DMS114 treated with DMSO at 0.1 percent for 48 hours (cell line): ENCODE results near the gene TMCC2.
"Not testable (repeated sequence)": the region's sequence is repeated elsewhere in the genome, so short reads cannot be mapped to it uniquely, and the experiment has no call there.

Experiments
- DNase-seq: peaks from one replicate; lab custom pipeline; 2025; ENCODE audit not compliant: unreplicated experiment; lab: John Stamatoyannopoulos, UW

TMCC2 gene

GRCh38 chr1:205211839-205212536, 15.8 kb upstream of the TMCC2 start:
- no peak for DNase-seq

- no peak for DNase-seq
Observed at GRCh38 chr1:205214756-205215155, 13.0 kb upstream of the TMCC2 start.

- no peak for DNase-seq
Observed at GRCh38 chr1:205216588-205216987, 11.2 kb upstream of the TMCC2 start.

GRCh38 chr1:205217418-205217817, 10.3 kb upstream of the TMCC2 start:
- no peak for DNase-seq

GRCh38 chr1:205220421-205220820, 7.3 kb upstream of the TMCC2 start:
- DNase-seq: no peak

- no peak for DNase-seq
Observed at GRCh38 chr1:205224736-205225135, 3.0 kb upstream of the TMCC2 start.

- no peak for DNase-seq
Observed at GRCh38 chr1:205225901-205226765, 1.6 kb upstream of the TMCC2 start.

GRCh38 chr1:205226868-205227583, 720 bp upstream of the TMCC2 start:
- no peak for DNase-seq

GRCh38 chr1:205228093-205228521, 361 bp downstream of the TMCC2 start:
- no peak for DNase-seq

- DNase-seq: peak; percentile 24
Observed at GRCh38 chr1:205229399-205229871, 1.7 kb downstream of the TMCC2 start.

- DNase-seq: no peak
Observed at GRCh38 chr1:205229916-205230700, 2.4 kb downstream of the TMCC2 start.

GRCh38 chr1:205230982-205231381, 3.2 kb downstream of the TMCC2 start:
- no peak for DNase-seq

- no peak for DNase-seq
Observed at GRCh38 chr1:205232127-205232820, 4.5 kb downstream of the TMCC2 start.

GRCh38 chr1:205232945-205233397, 5.2 kb downstream of the TMCC2 start:
- DNase-seq: no peak

- DNase-seq: not testable (repeated sequence)
Observed at GRCh38 chr1:205233986-205234385, 6.2 kb downstream of the TMCC2 start.

- DNase-seq: no peak
Observed at GRCh38 chr1:205235951-205236350, 8.2 kb downstream of the TMCC2 start.

- DNase-seq: no peak
Observed at GRCh38 chr1:205236526-205236925, 8.8 kb downstream of the TMCC2 start.

GRCh38 chr1:205236951-205237475, 9.3 kb downstream of the TMCC2 start:
- DNase-seq: no peak

GRCh38 chr1:205237526-205238484, 10.1 kb downstream of the TMCC2 start:
- DNase-seq: no peak
